Hepatocyte (in vitro differentiated cells): ENCODE measurements around the gene B4GALT2. TPM values are rescaled to one million over a fixed set of nuclear protein-coding genes. Genes with fewer than 3 reads are reported as not detected.

ENCODE experiments used
- DNase-seq: peaks from one replicate; pipeline ENCODE4 v3.0.0-alpha.2; 2016; ENCODE audit warnings: low spot score
- H2AFZ ChIP-seq: fragments of 200-600 bp; sonication (generic); 2 replicates; pipeline ENCODE4 v1.6.0; 2016; ENCODE audit warnings: antibody characterized with exemption, mild to moderate bottlenecking
- H3K27ac ChIP-seq: fragments of 200-600 bp; sonication (generic); 2 replicates; pipeline ENCODE4 v1.5.1; 2016; ENCODE audit warnings: mild to moderate bottlenecking
- H3K27me3 ChIP-seq: fragments of 200-600 bp; sonication (generic); 2 replicates; pipeline ENCODE4 v1.6.1; 2016
- H3K36me3 ChIP-seq: fragments of 200-600 bp; sonication (generic); replicated peaks from 2 replicates; pipeline ENCODE4 v1.5.1; 2016; ENCODE audit warnings: low read depth; ENCODE audit not compliant: insufficient read depth
- H3K4me1 ChIP-seq: fragments of 200-600 bp; sonication (generic); 2 replicates; pipeline ENCODE4 v1.5.1; 2016; ENCODE audit warnings: mild to moderate bottlenecking, moderate library complexity; ENCODE audit not compliant: insufficient read depth
- H3K4me2 ChIP-seq: fragments of 200-600 bp; sonication (generic); 2 replicates; pipeline ENCODE4 v1.6.0; 2016
- H3K4me3 ChIP-seq: fragments of 200-600 bp; sonication (generic); 2 replicates; pipeline ENCODE4 v1.5.1; 2016; ENCODE audit warnings: mild to moderate bottlenecking
- H3K79me2 ChIP-seq: fragments of 200-600 bp; sonication (generic); 2 replicates; pipeline ENCODE4 v1.6.0; 2017; ENCODE audit warnings: mild to moderate bottlenecking
- H3K9me2 ChIP-seq: fragments of 200-600 bp; sonication (generic); replicated peaks from 2 replicates; pipeline ENCODE4 v1.6.0; 2017; ENCODE audit warnings: mild to moderate bottlenecking; ENCODE audit not compliant: insufficient read depth
- H3K9me3 ChIP-seq: fragments of 200-600 bp; sonication (generic); 2 replicates; pipeline ENCODE4 v1.5.1; 2016; ENCODE audit warnings: low read depth, mild to moderate bottlenecking
- H4K20me1 ChIP-seq: fragments of 200-600 bp; sonication (generic); 2 replicates; pipeline ENCODE4 v1.6.0; 2016; ENCODE audit warnings: mild to moderate bottlenecking; ENCODE audit not compliant: insufficient read depth, poor library complexity, severe bottlenecking
- CTCF ChIP-seq: fragments of 200-600 bp; sonication (generic); IDR thresholded peaks from 2 replicates; pipeline ENCODE4 v1.5.1; 2016; ENCODE audit warnings: antibody characterized with exemption, mild to moderate bottlenecking; ENCODE audit not compliant: poor library complexity
- EZH2 ChIP-seq: fragments of 200-600 bp; sonication (generic); IDR thresholded peaks from 2 replicates; pipeline ENCODE4 v1.6.1; 2016; ENCODE audit warnings: antibody characterized with exemption, mild to moderate bottlenecking, borderline replicate concordance
- EZH2phosphoT487 ChIP-seq: fragments of 200-600 bp; sonication (generic); IDR thresholded peaks from one replicate; pipeline ENCODE4 v1.6.1; 2018; ENCODE audit warnings: antibody characterized with exemption, mild to moderate bottlenecking, low read depth, moderate library complexity; ENCODE audit not compliant: unreplicated experiment, severe bottlenecking
- WGBS: methylation state at CpG from one replicate; pipeline ENCODE4 v1.1.6; 2016; ENCODE audit warnings: low lambda C conversion rate; ENCODE audit errors: missing lambda C conversion rate; 5-methylcytosine and 5-hydroxymethylcytosine counted together
- polyA plus RNA-seq: library from polyadenylated mRNA; unstranded; fragments of >200 nt; fragmentation: Nextera tagmentation; extraction: Ambion mirVana; gene quantifications from 2 replicates; pipeline ENCODE4 v1.2.1, GENCODE V29; 2016
- total RNA-seq: library from RNA; depleted of rRNA; stranded (reverse); fragments of >200 nt; gene quantifications from 2 replicates; pipeline ENCODE4 v1.2.3, GENCODE V29; 2014

B4GALT2 gene
- total and polyA plus RNA-seq, 2 experiments from 2014 or later = 48.2 to 68.8 TPM

DNA sequence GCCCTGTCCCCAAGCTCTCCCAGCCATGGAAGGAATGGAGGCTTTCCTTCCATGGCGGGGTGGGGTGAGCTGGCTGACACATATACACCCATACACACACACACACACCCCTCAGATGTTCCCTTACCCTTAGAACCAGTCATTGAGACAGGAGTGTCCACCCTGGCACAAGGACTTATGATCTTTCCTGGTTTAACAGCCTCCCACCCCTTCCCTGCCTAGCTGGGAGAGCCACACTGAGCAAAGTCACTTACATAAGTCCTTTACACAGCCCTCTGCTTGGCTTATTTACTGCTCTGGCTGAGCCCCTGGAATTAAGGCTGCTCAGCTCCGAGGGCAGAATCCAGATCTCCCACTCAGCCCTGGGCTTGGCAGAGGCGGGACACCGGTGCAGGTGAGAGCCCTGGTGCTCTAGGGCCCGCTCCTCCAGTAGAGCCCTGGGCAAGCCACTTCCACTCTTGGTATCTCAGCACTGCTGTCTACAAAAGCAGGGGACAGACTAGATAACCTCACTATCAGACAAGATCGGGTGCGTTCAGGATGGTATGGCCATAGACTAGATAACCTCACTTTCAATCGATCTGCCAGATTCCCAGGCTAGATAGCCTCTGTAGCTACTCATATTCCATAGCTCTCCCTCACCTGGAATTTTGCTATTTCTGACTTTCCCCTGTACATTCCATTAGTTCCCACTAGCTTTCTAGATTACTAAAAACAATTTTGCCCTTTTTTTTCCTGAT lies 35.5 kb downstream of the B4GALT2 start:
- TF ChIP-seq EZH2phosphoT487 = no peak
- TF ChIP-seq EZH2 = no peak
- no peak for TF ChIP-seq CTCF
- no peak overlapping the region for H3K4me3 ChIP-seq
- 83% methylated on average over 8 of the region's 8 CpGs for WGBS
- no peaks in the 10 kb centered on the region for H3K9me2 ChIP-seq
- no peak for DNase-seq
- H3K27me3 ChIP-seq = no peaks in the 10 kb centered on the region
- no peaks in the 10 kb centered on the region for H3K79me2 ChIP-seq
- H3K4me1 ChIP-seq = no peaks in the 10 kb centered on the region
- no peak overlapping the region for H3K4me2 ChIP-seq
- no peak overlapping the region for H2AFZ ChIP-seq
- no peaks in the 10 kb centered on the region for H3K36me3 ChIP-seq
- H3K9me3 ChIP-seq = no peaks in the 10 kb centered on the region
- no peaks in the 10 kb centered on the region for H4K20me1 ChIP-seq
- no peak overlapping the region for H3K27ac ChIP-seq

GRCh38 chr1:44015206-44015605 lies 36.2 kb downstream of the B4GALT2 start:
- DNase-seq = no peak
- WGBS = 67% methylated on average over 3 of the region's 3 CpGs
- H3K27me3 ChIP-seq = no peaks in the 10 kb centered on the region

DNA sequence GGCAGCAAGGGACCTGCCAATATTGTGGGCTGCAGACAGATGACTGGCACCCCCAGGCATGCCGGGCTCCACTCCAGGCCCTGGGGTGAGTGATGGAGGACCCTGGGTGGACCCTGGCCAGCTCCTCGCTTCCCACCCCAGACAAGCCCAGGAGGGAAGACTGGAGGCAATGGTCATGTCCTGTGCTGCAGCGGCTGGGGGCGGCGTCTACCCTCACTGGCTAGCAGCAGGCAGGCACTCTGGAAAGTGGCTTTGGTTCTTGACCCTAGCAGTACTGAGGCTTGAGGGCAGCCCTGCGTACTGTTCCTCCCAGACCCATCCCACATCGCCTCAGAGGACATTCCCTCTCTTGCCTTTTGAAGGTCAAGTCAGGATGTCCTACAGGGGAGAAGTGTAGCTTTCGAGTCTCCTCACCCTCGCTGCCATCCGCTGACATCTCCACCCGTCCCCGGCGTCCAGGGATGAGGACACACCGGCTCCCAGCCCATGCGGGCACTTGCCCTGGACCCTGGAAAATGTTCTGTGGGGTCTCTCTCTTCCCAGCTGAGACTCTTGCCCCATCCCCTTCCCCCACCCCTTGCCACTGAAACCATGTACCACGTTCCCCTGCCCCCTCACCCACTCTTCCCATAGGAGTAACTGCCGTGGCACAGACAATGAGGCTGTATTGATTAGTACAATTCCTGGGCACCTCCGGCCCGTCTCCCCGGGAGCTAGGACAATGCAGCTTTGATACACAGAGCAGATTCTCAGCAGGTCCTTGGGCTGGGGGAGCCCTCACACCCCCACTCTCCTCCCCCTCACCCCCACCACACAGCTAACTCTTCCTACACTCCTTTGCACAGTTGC lies 37.3 kb downstream of the B4GALT2 start:
- Histone ChIP-seq H3K79me2 (no peaks in the 10 kb centered on the region), H3K9me3 (no peaks in the 10 kb centered on the region), H3K4me1 (no peaks in the 10 kb centered on the region), H3K4me3 (no peak overlapping the region), H2AFZ (no peak overlapping the region), H3K27me3 (no peaks in the 10 kb centered on the region), H3K36me3 (no peaks in the 10 kb centered on the region), H3K9me2 (no peaks in the 10 kb centered on the region), H3K4me2 (no peak overlapping the region), H4K20me1 (no peaks in the 10 kb centered on the region), H3K27ac (no peak overlapping the region)
- DNase-seq = no peak
- TF ChIP-seq CTCF (no peak), EZH2 (no peak), EZH2phosphoT487 (no peak)
- 84% methylated on average over 13 of the region's 20 CpGs for WGBS

More at GRCh38 chr1:44015206-44015605, 36.2 kb downstream of the B4GALT2 start:
- H3K9me3 ChIP-seq = no peaks in the 10 kb centered on the region
- no peaks in the 10 kb centered on the region for H3K9me2 ChIP-seq
- H3K79me2 ChIP-seq = no peaks in the 10 kb centered on the region
- no peaks in the 10 kb centered on the region for H3K4me1 ChIP-seq
- no peak overlapping the region for H2AFZ ChIP-seq
- H4K20me1 ChIP-seq = no peaks in the 10 kb centered on the region
- no peak overlapping the region for H3K4me3 ChIP-seq
- H3K4me2 ChIP-seq = no peak overlapping the region
- H3K36me3 ChIP-seq = no peaks in the 10 kb centered on the region
- H3K27ac ChIP-seq = no peak overlapping the region
- TF ChIP-seq EZH2phosphoT487 = no peak
- TF ChIP-seq EZH2 = no peak
- no peak for TF ChIP-seq CTCF
